Measurements from ENCODE around the gene SHH. TPM values are rescaled to one million over a fixed set of nuclear protein-coding genes. Genes with fewer than 3 reads are reported as not detected.
"Not testable (repeated sequence)": the region's sequence is repeated elsewhere in the genome, so short reads cannot be mapped to it uniquely, and the experiment has no call there.

Gene SHH
- polyA plus RNA-seq, 4 donors = 0.22 to 4.9 (median 3.3) TPM

DNA sequence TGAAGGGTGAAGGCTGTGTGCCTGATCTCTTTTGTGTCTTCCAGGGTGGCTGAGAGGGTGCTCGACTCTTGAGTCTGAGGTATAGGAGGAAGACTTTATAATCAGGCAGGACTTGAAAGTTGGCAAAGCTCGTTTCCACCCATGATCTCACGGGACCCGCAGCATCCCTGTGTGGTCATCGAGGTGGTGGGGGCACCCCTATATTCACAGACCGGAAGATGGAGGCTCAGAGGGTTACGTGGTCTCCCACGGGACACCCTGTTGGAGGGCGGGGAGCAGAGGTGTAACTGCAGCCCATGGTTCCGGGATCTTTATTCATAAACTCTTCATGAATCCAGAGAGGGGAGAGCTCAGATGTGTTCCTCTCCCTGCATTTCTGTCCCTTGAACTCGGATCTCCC is 9.6 kb upstream of the SHH start:
- DNase-seq (ENCODE audit: low read depth in 4 of 4, low spot score in 3 of 4) = no peak

DNA sequence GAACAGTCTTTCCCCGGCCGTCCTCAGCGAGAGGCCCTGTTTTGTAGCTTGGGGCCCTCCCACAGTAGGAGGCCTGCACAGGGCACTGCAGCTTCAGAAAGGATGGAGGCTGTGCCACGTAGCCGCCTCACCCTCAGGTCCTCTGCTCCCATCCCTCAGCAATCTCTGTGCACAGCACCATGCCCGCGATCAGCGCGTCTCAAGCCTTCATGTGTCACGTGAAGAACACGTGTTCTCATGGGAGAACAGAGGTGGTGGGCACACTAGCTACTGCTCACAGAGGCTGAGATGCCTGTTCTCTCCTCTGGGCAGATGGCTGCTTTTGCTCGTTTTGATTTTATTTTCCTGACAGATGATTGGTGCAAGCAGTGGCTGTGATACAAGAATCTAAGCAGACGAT is 8.5 kb upstream of the SHH start:
- no peak for DNase-seq (ENCODE audit: low read depth in 4 of 4, low spot score in 3 of 4)

DNA sequence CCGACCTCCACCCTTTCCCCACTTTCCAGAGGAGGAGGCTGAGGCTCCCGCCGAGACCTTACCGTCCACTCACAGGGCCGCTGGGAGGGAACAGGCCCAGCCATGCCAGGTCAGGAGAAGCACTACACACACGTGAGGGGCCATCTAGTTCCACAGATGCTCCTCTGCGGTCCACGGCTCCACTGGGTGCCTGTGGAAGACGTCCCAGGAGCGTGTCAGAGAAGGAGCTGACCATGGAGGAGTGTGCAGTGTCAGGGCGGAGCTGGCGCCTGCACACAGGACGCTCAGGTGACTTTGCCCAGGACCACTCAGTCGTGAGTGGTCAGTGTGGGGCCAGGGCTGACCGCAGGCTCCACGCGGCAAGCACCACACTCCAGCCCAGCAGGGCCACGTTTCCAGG is 8.0 kb upstream of the SHH start:
- no peak for DNase-seq (ENCODE audit: low read depth in 4 of 4, low spot score in 3 of 4)

DNA sequence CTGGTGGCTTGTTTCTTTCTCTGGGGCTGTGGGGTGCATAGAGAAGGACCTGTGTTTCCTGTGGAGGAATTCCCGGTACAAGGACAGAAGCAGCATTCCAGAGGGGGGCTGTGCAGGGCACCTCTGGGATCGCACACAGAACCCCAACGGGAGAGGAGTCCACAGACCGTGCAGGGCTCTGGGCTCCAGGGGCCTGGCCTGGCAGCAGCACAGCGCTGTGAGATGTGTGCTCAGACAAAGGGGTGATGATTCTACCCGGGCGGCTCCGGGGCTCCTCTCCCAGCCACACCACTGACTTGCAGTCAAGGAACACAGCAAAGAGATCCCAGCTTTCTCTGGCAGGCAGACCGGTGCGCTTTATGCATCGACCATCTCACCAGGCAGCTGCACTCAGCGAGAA is 6.9 kb upstream of the SHH start:
- DNase-seq (ENCODE audit: low read depth in 4 of 4, low spot score in 3 of 4) = no peak

- no peak for DNase-seq (ENCODE audit: low read depth in 4 of 4, low spot score in 3 of 4)
Observed at GRCh38 chr7:155818820-155819168, 6.5 kb upstream of the SHH start.

GRCh38 chr7:155818154-155818819 is 6.0 kb upstream of the SHH start:
- no peak for DNase-seq (ENCODE audit: low read depth in 4 of 4, low spot score in 3 of 4)

GRCh38 chr7:155817515-155817914 is 5.3 kb upstream of the SHH start:
- not testable (repeated sequence) for DNase-seq (ENCODE audit: low read depth in 4 of 4, low spot score in 3 of 4)

DNA sequence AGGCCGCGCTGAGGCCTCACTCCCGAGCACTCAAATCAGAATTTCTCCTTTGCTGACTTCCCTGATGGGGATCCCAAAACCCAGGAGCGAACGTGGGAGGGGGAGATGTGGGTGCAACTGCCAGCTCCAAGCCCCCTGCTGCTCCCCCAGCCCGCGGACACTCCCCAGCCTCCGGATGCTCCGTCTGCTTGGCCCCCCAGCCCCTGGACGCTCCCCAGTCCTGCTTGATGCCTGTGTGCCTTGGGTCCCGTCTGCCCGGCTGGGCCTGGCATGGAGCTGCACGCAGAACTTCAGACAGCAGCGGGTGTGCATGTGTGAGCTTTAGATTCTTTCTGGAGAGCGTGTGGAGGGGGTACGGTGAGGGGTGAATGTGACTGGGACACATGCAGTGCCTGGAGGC is 4.7 kb upstream of the SHH start:
- no peak for DNase-seq (ENCODE audit: low read depth in 4 of 4, low spot score in 3 of 4)

GRCh38 chr7:155816192-155816508 is 3.9 kb upstream of the SHH start:
- DNase-seq (ENCODE audit: low read depth in 4 of 4, low spot score in 3 of 4) = no peak

DNA sequence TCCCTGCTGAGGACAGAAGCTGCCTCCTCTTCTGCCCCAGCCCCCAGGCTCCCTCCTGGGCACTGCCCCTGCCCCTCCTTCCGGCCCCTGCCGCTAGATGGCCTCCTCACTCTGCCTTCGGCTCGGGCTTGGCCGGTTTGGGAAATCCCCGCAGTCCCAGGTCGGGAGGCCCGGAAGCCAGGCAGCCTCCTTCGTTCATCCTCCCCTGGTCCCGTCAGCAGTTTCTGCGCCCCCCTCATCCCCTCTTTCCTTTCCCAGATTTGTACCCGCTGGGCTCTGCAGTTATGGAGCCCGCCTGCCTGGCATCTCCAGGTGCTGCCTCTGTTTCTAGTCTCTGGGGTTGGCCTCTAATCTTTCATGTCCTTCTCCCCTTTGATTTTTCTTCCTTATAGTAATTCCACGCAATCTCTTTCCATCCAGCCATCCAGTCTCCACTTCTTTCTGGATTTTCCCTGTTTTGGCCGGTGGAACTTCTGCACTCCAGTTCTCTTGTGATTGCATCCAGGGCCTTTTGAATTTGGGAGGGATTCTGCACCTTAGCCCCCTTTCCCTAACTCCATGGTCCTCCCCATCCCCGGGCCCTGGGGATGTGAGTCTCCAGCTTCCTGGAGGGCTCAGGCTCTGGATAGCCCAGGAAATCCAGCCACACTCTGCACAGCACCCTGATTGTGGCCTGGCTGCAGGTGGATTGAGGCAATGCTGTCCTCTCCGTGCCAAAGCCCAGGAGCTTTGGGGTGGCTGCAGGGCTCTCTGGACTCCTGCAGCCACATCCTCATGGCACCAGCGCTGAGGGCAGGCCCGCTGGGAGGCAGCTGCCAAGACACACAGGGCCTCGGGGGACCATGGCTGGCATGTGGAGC is 3.3 kb upstream of the SHH start:
- no peak for DNase-seq (ENCODE audit: low read depth in 4 of 4, low spot score in 3 of 4)

DNA sequence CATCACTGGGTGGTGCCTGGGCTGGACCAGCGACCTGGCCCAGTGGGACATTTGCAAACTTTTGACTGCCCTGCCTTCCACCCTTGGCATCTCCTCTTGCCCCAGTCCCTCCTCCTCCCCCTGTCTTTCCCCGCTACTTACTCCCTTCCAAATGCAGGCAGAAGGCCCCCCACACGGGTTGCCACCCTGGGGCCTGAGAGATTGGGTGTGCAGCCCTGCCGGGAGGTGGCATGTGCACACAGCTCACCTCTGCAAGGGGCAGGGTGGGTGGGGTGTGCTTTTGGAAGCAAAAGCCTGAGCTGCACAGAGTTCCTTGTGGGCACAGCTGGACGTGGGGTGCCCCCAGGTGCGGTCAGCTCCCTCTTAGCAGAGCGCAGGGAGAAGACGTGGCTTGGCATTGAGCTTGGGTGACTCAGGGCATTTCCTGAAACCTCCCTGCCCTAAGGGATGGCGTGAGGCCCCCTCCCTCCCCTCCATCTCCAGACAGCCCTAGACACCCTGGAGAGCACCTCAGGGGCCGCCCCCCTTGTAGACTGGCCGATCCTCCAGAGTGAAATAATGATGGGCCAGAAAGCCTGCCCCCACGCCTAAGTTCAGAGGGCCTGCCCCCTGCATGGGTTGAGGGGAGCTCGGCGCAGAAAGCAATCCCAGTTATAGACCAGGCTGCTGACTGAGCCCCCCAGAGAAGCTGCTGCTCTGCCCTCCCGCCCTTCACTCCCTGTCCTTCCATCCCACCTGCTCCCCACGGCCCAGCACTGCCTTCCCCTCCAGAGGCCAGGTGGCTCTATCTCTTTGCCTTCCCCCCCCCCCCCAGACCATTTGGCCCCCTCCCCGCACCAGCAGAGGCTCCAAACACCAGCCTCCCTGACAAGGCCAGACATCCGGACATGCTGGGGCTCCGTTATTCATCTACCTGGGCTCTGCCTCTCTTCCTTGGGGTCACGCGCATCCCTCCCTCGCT is 2.3 kb upstream of the SHH start:
- no peak for DNase-seq (ENCODE audit: low read depth in 4 of 4, low spot score in 3 of 4)

- DNase-seq (ENCODE audit: low read depth in 4 of 4, low spot score in 3 of 4) = no peak
Observed at GRCh38 chr7:155813546-155814315, 1.5 kb upstream of the SHH start.

- no peak for DNase-seq (ENCODE audit: low read depth in 4 of 4, low spot score in 3 of 4)
Observed at GRCh38 chr7:155813125-155813524, 862 bp upstream of the SHH start.

- no peak for DNase-seq (ENCODE audit: low read depth in 4 of 4, low spot score in 3 of 4)
Observed at GRCh38 chr7:155811560-155811894, 736 bp downstream of the SHH start.

- DNase-seq (ENCODE audit: low read depth in 4 of 4, low spot score in 3 of 4) = no peak
Observed at GRCh38 chr7:155810770-155811559, 1.3 kb downstream of the SHH start.

DNA sequence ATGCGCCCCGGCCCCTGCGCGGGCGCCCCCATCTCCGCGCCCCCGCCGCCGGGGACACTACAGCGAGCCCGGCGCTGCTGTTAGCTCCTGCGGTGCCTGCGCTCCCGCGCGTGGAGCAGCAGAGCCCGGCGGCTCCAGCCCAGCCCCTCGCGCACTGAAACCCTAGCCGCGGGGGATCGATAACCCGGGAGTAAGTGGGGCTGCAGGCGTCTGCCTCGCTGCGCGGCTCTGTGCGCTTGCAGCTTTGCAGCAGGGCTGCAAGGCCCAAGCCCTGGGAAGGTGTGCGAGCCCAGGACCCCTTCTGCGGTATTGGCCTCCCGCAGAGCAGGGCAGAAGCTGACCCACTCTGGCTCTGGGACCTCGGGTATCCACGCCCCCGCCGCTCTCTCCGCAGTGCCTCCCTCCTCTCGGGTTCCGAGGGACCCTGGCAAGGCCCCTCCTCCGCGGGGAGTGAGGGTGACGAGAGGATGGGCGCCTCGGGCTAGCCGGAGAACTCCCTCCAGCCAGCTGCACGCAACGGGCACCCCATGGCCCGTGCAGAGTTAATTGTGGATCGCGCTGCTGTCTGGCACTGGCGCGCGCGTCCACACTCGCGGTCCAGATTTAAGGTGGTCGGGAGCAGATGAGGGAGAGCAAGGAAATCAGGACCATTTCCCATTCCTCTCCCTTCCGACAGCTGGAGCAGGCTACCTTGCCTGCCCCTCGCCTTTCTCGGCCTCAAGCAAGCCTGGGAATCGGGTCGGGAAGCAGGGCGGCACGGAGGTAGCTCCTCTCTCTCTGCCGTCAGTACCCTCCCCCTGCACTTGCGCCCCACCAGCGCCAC is 2.1 kb downstream of the SHH start:
- DNase-seq (ENCODE audit: low read depth in 4 of 4, low spot score in 3 of 4) = no peak

DNA sequence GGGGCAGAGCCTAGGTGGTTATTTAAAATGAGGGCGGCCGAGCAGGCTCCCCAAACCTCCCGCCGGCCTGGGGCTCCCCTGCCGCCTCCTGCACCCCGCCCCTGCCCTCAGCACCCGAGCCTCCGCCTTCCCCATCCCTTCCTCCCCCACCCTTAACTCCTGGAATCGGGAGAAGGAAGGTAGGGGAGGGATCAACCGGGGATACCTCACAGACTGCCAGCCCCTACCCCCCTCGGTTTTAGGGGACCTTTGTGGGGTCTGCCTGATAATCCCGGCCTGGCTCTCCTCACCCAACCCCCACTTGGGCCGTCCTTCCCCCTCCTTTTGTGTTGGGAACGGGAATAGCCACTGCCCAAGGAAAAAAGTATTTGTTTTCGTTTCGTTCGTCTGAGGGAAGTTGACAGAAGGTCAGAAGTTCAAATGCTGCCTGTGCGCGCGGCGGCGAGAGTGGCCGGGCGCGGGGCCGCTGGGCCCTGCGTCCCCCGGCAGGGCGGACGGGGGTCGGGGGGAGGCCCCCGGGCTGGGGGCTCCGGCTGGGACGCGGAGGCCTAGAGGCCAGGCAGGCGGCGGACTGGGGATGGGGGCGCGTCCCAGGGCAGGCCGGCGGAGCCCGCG is 2.8 kb downstream of the SHH start:
- DNase-seq (ENCODE audit: low read depth in 4 of 4, low spot score in 3 of 4) = no peak

DNA sequence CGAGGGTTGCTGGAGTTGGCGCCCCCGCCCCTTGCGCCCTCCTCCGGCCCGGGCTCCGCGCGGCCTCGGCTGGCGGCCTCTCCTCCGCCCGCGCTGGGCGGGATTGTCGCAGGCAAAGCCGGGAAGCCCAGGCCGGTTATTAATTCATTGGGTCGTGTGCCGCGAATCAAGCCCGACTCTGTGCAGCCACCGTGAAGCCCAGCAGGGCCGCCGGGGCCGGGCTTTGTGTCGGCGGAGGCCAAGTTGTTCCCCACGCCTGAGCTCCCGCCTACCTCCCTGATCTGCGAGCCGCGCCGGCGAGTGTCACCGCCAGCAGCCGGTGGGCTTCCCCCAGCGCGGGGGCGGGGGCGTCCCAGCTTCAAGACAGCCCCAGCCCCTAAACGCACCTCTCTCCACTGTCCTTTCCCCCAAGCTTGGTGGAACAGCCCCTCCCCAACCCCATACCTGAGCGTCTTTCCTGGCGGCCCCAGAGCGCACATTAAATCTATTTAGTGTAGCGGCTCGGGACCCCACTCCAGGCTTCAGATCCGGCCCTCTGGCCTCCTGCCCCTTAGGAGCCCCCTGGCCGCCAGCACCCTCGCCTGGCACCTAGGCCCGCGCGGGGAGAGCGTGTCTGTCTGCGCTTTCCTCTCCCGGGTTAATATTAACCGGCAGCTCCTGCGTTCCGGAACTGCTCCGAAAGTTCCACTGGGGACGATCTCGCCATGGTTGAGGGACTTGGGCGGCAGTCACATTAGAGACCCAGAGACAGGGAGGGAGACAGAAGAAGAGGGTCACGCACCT is 3.5 kb downstream of the SHH start:
- no peak for DNase-seq (ENCODE audit: low read depth in 4 of 4, low spot score in 3 of 4)

Data from left renal pelvis (tissue), 4 donors.